Fibroblast of mammary gland (primary cell): ENCODE measurements around the gene BATF2.
"Not testable (repeated sequence)": the region's sequence is repeated elsewhere in the genome, so short reads cannot be mapped to it uniquely, and the experiment has no call there.

Source experiments
- DNase-seq: peaks from one replicate; pipeline ENCODE4 v3.0.0-alpha.2; 2010; ENCODE audit warnings: low read depth
- H3K4me3 ChIP-seq: 2 replicates; pipeline ENCODE4 v1.5.1; 2011; ENCODE audit warnings: low read depth, mild to moderate bottlenecking, low read length, moderate library complexity; ENCODE audit not compliant: control insufficient read depth
- TF ChIP-seq, protein P1 (sequence below): conservative IDR thresholded peaks from 2 replicates; pipeline ENCODE4 v1.5.1; 2011; ENCODE audit warnings: low read depth, low read length, inconsistent platforms; ENCODE audit not compliant: control insufficient read depth, insufficient read depth

BATF2 gene

DNA sequence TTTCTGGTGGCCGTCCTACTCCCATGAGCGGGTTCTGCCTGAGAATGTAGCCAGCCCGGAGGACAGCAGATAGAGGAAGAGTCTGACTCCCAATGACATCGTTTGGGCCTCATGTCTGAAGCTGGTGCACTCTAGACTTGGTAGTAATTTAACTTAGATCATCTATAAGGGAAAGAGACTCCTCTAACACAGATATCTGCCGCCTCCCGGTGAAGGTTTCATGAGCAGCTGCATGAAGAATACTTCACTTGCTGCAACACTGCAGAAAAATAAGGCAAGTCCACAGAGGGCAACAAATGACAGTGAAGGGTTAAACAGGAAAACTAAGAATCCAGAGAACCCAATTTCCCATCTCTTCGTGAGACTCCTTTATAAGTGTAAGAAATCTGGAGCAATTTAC lies 11.2 kb upstream of the BATF2 start:
- no peak overlapping the region for H3K4me3 ChIP-seq
- TF ChIP-seq, protein P1, sequence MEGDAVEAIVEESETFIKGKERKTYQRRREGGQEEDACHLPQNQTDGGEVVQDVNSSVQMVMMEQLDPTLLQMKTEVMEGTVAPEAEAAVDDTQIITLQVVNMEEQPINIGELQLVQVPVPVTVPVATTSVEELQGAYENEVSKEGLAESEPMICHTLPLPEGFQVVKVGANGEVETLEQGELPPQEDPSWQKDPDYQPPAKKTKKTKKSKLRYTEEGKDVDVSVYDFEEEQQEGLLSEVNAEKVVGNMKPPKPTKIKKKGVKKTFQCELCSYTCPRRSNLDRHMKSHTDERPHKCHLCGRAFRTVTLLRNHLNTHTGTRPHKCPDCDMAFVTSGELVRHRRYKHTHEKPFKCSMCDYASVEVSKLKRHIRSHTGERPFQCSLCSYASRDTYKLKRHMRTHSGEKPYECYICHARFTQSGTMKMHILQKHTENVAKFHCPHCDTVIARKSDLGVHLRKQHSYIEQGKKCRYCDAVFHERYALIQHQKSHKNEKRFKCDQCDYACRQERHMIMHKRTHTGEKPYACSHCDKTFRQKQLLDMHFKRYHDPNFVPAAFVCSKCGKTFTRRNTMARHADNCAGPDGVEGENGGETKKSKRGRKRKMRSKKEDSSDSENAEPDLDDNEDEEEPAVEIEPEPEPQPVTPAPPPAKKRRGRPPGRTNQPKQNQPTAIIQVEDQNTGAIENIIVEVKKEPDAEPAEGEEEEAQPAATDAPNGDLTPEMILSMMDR: no peak
- DNase-seq: no peak

DNA sequence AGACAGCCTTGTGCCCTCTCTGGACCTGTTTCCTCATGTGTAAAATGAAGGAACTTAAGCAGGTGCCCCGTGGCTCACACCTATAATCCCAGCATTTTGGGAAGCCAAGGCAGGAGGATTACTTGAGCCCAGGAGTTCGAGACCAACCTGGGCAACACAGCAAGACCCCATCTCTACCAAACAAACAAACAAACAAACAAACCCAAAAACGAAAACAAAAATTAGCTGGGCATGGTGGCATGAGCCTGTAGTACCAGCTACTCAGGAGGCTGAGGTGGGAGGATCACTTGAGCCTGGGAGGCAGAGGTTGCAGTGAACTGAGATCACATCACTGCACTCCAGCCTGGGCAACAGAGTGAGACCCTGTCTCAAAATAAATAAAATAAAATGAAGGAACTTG lies 7.2 kb upstream of the BATF2 start:
- H3K4me3 ChIP-seq: not testable (repeated sequence)

DNA sequence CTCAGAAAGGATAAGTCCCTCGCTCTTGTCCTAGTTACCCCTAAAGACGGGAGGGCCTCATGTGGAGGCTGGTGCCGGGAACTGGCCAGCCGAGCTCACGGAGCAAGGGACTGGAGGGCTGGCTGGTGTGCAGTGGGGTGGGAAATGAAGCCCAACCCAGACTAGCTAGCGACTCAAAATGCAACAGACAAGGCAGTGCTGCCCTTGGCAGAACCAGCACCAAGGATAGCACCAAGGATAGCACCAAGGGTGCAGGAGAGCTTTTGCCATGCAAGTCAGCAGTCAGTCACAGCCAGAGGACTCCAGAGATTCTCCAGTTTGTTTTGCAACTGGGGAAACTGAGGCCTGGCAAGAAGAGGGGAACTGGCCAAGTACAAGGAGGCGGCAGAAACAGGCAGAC lies 6.5 kb upstream of the BATF2 start:
- TF ChIP-seq, protein P1: no peak
- DNase-seq: peak; percentile 45
- no peak overlapping the region for H3K4me3 ChIP-seq

More for the DNA sequence above, 7.2 kb upstream of the BATF2 start:
- DNase-seq: not testable (repeated sequence)

DNA sequence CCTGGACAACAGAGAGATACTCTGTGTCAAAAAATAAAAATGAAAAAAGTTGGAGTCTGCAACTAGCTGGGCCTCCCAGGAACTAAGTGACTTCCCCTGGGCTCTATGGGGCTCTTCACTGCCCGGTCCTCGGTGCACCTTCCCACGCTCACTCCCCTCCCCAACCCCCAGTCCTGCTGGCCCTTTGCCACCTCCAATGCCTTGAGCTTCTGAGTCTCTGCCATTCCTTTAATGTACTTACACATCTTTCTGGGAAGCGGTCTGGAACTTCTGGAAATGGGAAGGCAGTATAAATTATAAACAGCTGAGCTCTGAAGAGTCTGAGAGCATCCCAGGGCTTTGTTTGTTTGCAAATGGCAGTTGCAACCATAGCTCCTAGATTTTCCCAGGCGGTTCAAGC lies 5.9 kb upstream of the BATF2 start:
- H3K4me3 ChIP-seq: no peak overlapping the region
- TF ChIP-seq, protein P1: no peak
- DNase-seq: peak; percentile 47

DNA sequence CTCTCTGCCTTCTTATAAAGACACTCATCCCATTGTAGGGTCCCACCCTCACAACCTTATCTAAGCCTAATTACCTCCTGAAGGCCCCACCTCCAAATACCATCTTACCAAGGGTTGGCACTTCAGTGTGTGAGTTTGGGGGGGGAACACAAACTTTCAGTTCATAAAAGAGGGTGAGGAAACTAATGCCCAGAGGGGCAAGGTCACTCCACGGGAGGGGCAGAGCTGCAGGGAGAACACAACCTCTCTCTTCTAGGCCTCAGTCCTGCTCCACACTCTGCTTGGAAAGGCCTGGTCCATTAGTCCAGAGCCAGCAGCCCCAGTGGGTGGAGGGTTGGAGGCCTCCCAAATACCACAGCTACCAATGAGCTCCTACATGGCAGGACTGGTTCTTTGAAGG lies 2.7 kb upstream of the BATF2 start:
- no peak overlapping the region for H3K4me3 ChIP-seq
- TF ChIP-seq, protein P1: no peak
- DNase-seq: no peak

DNA sequence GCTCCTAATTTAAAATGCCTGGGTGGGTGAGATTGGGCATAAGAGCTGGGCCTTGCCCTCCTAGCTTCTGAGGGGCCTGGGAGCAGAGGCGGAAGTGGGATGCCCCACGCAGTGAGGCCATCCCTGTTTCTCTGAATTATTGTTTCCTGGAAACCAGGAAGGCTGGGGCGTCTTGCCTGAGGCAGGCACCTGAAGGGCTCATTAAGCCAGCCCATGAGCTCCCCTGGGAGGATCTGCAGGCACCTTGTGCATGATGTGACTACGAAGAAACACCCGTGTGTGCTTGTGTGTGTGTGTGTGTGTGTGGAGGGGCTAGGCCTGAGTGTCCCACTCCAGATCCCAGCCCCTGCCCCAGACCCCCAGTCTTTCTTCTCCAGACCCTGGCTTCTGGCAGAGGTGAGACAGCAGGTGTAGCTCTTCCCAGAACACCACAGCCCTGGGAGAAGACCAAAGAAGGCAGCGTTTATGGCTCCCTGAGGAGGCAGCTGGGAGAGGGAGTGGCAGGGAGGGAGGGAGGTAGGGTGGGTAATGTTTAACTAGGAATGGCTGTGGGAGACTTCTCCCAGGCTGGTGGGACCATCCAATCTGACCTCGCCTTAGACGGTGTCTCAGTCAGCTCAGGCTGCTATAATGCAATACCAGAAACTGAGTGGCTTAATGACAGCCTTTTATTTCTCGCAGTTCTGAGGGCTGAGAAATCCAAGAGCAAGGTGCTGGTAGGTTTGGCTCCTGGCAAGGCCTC lies 2.1 kb upstream of the BATF2 start:
- no peak for DNase-seq

DNA sequence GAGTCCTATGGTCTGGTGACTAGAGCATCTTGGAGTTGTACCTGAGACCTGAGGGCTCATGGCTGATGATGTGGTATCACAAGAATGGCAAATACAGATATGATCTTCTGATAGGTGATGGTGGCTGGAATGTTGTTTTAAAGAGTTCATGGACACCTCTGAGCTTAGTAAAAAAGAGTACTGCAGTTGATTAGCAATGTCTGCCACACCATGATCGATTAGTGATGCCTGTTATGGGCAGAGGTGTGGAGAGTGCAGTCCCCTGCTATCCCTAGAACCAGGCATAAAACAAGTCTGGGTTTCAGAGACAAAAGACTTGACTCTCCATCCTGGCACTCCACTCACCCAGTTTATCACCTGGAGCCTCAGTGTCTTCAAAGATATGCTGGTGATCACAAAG lies 1.4 kb upstream of the BATF2 start:
- DNase-seq: no peak
- H3K4me3 ChIP-seq: no peak overlapping the region
- TF ChIP-seq, protein P1: no peak

More for the DNA sequence above, 2.1 kb upstream of the BATF2 start:
- H3K4me3 ChIP-seq: no peak overlapping the region
- TF ChIP-seq, protein P1: no peak
